IgD-negative memory B cell (primary cell): ENCODE results near the gene RAD50. TPM values are rescaled to one million over a fixed set of nuclear protein-coding genes. Genes with fewer than 3 reads are reported as not detected.
"Not testable (repeated sequence)": the region's sequence is repeated elsewhere in the genome, so short reads cannot be mapped to it uniquely, and the experiment has no call there.

Source experiments
- H3K27ac Mint-ChIP-seq, 3 donors: one replicate each; pipeline ENCODE4 v1.8.0; 2020 to 2022; ENCODE audit warnings: mild to moderate bottlenecking in 3 of 3, mixed read lengths in 3 of 3, moderate library complexity in 1 of 3
- H3K27me3 Mint-ChIP-seq: one replicate; pipeline ENCODE4 v1.8.0; 2021; ENCODE audit warnings: mixed read lengths
- H3K36me3 Mint-ChIP-seq: one replicate; pipeline ENCODE4 v1.8.0; 2020; ENCODE audit warnings: mild to moderate bottlenecking, mixed read lengths
- H3K4me1 Mint-ChIP-seq, 3 donors: one replicate each; pipeline ENCODE4 v1.8.0; 2020 to 2022; ENCODE audit warnings: mixed read lengths in 3 of 3, mild to moderate bottlenecking in 1 of 3
- H3K4me3 Mint-ChIP-seq, 4 donors: one replicate each; pipeline ENCODE4 v1.8.0; 2020 to 2022; ENCODE audit warnings: mild to moderate bottlenecking in 4 of 4, mixed read lengths in 4 of 4, moderate library complexity in 3 of 4
- H3K9me3 Mint-ChIP-seq, 3 donors: one replicate each; pipeline ENCODE4 v1.8.0; 2020 to 2021; ENCODE audit warnings: mixed read lengths in 3 of 3, mild to moderate bottlenecking in 1 of 3
- polyA plus RNA-seq: library from polyadenylated mRNA; unstranded; fragments of 300-500 nt; fragmentation: Illumina TruSeq; gene quantifications from one replicate; pipeline ENCODE4 v1.2.3, GENCODE V29; 2021

Gene RAD50
- polyA plus RNA-seq, 1 donor from 2014 or later, result 33.4 TPM

GRCh38 chr5:132679717-132680380, 123.1 kb downstream of the RAD50 start:
- H3K4me3 Mint-ChIP-seq, result no peak overlapping the region

GRCh38 chr5:132680780-132681475, 124.2 kb downstream of the RAD50 start:
- peak overlapping the region in 1 of 3 donors; percentile 8 for H3K27ac Mint-ChIP-seq
- peak overlapping the region in 1 of 4 donors; percentile 40 for H3K4me3 Mint-ChIP-seq
- H3K9me3 Mint-ChIP-seq, result no peaks in the 10 kb centered on the region
- peaks cover 4 to 7% (median 5%) of the 10 kb centered on the region in 3 donors for H3K4me1 Mint-ChIP-seq
- peaks cover 2% of the 10 kb centered on the region for H3K36me3 Mint-ChIP-seq
- no peaks in the 10 kb centered on the region for H3K27me3 Mint-ChIP-seq

More at GRCh38 chr5:132679717-132680380, 123.1 kb downstream of the RAD50 start:
- H3K9me3 Mint-ChIP-seq, result no peaks in the 10 kb centered on the region
- peaks cover 2% of the 10 kb centered on the region for H3K36me3 Mint-ChIP-seq
- H3K4me1 Mint-ChIP-seq, result peaks cover 7 to 9% (median 8%) of the 10 kb centered on the region in 3 donors
- no peak overlapping the region for H3K27ac Mint-ChIP-seq
- no peaks in the 10 kb centered on the region for H3K27me3 Mint-ChIP-seq

GRCh38 chr5:132681476-132681831, 124.7 kb downstream of the RAD50 start:
- Mint-ChIP-seq H3K9me3 (no peaks in the 10 kb centered on the region), H3K36me3 (peaks cover 2% of the 10 kb centered on the region), H3K4me3 (peak overlapping the region in 1 of 4 donors; percentile 40), H3K27me3 (no peaks in the 10 kb centered on the region), H3K4me1 (peaks cover 4 to 7% (median 5%) of the 10 kb centered on the region in 3 donors), H3K27ac (peak overlapping the region in 2 of 3 donors; percentile 8 to 13)

GRCh38 chr5:132681983-132682382, 125.2 kb downstream of the RAD50 start:
- Mint-ChIP-seq H3K4me3 (no peak overlapping the region), H3K9me3 (no peaks in the 10 kb centered on the region), H3K36me3 (peaks cover 3% of the 10 kb centered on the region), H3K27ac (peak overlapping the region in 1 of 3 donors; percentile 8), H3K4me1 (peaks cover 4 to 7% (median 5%) of the 10 kb centered on the region in 3 donors), H3K27me3 (no peaks in the 10 kb centered on the region)

- Mint-ChIP-seq H3K4me1 (peaks cover 4 to 17% (median 13%) of the 10 kb centered on the region in 3 donors), H3K36me3 (peaks cover 6% of the 10 kb centered on the region), H3K27ac (no peak overlapping the region), H3K27me3 (no peaks in the 10 kb centered on the region), H3K9me3 (no peaks in the 10 kb centered on the region), H3K4me3 (no peak overlapping the region)
Observed at GRCh38 chr5:132684491-132684890, 127.7 kb downstream of the RAD50 start.

- no peaks in the 10 kb centered on the region for H3K27me3 Mint-ChIP-seq
- no peaks in the 10 kb centered on the region for H3K9me3 Mint-ChIP-seq
- peaks cover 4% of the 10 kb centered on the region for H3K36me3 Mint-ChIP-seq
- peaks cover 4 to 17% (median 13%) of the 10 kb centered on the region in 3 donors for H3K4me1 Mint-ChIP-seq
- no peak overlapping the region for H3K4me3 Mint-ChIP-seq
- H3K27ac Mint-ChIP-seq, result no peak overlapping the region
Observed at GRCh38 chr5:132684922-132685720, 128.3 kb downstream of the RAD50 start.

- no peaks in the 10 kb centered on the region for H3K27me3 Mint-ChIP-seq
- no peaks in the 10 kb centered on the region for H3K9me3 Mint-ChIP-seq
- H3K36me3 Mint-ChIP-seq, result peaks cover 4% of the 10 kb centered on the region
- H3K4me1 Mint-ChIP-seq, result peaks cover 4 to 14% (median 13%) of the 10 kb centered on the region in 3 donors
- H3K4me3 Mint-ChIP-seq, result no peak overlapping the region
- H3K27ac Mint-ChIP-seq, result no peak overlapping the region
Observed at GRCh38 chr5:132686193-132686592, 129.4 kb downstream of the RAD50 start.

- no peaks in the 10 kb centered on the region for H3K9me3 Mint-ChIP-seq
- H3K4me3 Mint-ChIP-seq, result no peak overlapping the region
- H3K27me3 Mint-ChIP-seq, result no peaks in the 10 kb centered on the region
- peaks cover 10% of the 10 kb centered on the region for H3K36me3 Mint-ChIP-seq
- no peak overlapping the region for H3K27ac Mint-ChIP-seq
- peaks cover 0 to 10% (median 9%) of the 10 kb centered on the region in 3 donors for H3K4me1 Mint-ChIP-seq
Observed at GRCh38 chr5:132687995-132688394, 131.2 kb downstream of the RAD50 start.

GRCh38 chr5:132688536-132689339, 132.0 kb downstream of the RAD50 start:
- H3K4me3 Mint-ChIP-seq, result peak overlapping the region in 1 of 4 donors; percentile 63
- no peaks in the 10 kb centered on the region for H3K9me3 Mint-ChIP-seq
- peaks cover 0 to 10% (median 9%) of the 10 kb centered on the region in 3 donors for H3K4me1 Mint-ChIP-seq
- H3K27ac Mint-ChIP-seq, result no peak overlapping the region
- H3K27me3 Mint-ChIP-seq, result no peaks in the 10 kb centered on the region
- peaks cover 10% of the 10 kb centered on the region for H3K36me3 Mint-ChIP-seq

- H3K4me3 Mint-ChIP-seq, result peak overlapping the region in 1 of 4 donors; percentile 55
- peaks cover 0 to 10% (median 9%) of the 10 kb centered on the region in 3 donors for H3K4me1 Mint-ChIP-seq
- H3K27me3 Mint-ChIP-seq, result no peaks in the 10 kb centered on the region
- peak overlapping the region in 1 of 3 donors; percentile 0 for H3K27ac Mint-ChIP-seq
- H3K9me3 Mint-ChIP-seq, result no peaks in the 10 kb centered on the region
- H3K36me3 Mint-ChIP-seq, result peaks cover 11% of the 10 kb centered on the region
Observed at GRCh38 chr5:132689513-132689912, 132.7 kb downstream of the RAD50 start.

- Mint-ChIP-seq H3K9me3 (no peaks in the 10 kb centered on the region), H3K4me3 (no peak overlapping the region)
Observed at GRCh38 chr5:132690156-132690555, 133.4 kb downstream of the RAD50 start.

GRCh38 chr5:132691755-132692631, 135.2 kb downstream of the RAD50 start:
- H3K4me1 Mint-ChIP-seq, result peaks cover 0 to 10% (median 9%) of the 10 kb centered on the region in 3 donors
- H3K27me3 Mint-ChIP-seq, H3K9me3 Mint-ChIP-seq, H3K4me3 Mint-ChIP-seq, H3K27ac Mint-ChIP-seq: not testable (repeated sequence)
- peaks cover 12% of the 10 kb centered on the region for H3K36me3 Mint-ChIP-seq

More at GRCh38 chr5:132690156-132690555, 133.4 kb downstream of the RAD50 start:
- peaks cover 13% of the 10 kb centered on the region for H3K36me3 Mint-ChIP-seq
- peaks cover 0 to 10% (median 9%) of the 10 kb centered on the region in 3 donors for H3K4me1 Mint-ChIP-seq
- no peaks in the 10 kb centered on the region for H3K27me3 Mint-ChIP-seq
- no peak overlapping the region for H3K27ac Mint-ChIP-seq

GRCh38 chr5:132692632-132692967, 135.8 kb downstream of the RAD50 start:
- Mint-ChIP-seq H3K27me3 (no peaks in the 10 kb centered on the region), H3K36me3 (peaks cover 12% of the 10 kb centered on the region), H3K4me3 (no peak overlapping the region), H3K9me3 (no peaks in the 10 kb centered on the region), H3K4me1 (peaks cover 0 to 10% (median 9%) of the 10 kb centered on the region in 3 donors), H3K27ac (no peak overlapping the region)
